ENCODE measurements around the gene IFT74. TPM values are rescaled to one million over a fixed set of nuclear protein-coding genes. Genes with fewer than 3 reads are reported as not detected.

The IFT74 gene
- total and polyA plus RNA-seq, 2 of the 13 experiments (the other 11 are each of a cell fraction or from before 2014, with no cell fraction given): 4.2 to 12.3 TPM

DNA sequence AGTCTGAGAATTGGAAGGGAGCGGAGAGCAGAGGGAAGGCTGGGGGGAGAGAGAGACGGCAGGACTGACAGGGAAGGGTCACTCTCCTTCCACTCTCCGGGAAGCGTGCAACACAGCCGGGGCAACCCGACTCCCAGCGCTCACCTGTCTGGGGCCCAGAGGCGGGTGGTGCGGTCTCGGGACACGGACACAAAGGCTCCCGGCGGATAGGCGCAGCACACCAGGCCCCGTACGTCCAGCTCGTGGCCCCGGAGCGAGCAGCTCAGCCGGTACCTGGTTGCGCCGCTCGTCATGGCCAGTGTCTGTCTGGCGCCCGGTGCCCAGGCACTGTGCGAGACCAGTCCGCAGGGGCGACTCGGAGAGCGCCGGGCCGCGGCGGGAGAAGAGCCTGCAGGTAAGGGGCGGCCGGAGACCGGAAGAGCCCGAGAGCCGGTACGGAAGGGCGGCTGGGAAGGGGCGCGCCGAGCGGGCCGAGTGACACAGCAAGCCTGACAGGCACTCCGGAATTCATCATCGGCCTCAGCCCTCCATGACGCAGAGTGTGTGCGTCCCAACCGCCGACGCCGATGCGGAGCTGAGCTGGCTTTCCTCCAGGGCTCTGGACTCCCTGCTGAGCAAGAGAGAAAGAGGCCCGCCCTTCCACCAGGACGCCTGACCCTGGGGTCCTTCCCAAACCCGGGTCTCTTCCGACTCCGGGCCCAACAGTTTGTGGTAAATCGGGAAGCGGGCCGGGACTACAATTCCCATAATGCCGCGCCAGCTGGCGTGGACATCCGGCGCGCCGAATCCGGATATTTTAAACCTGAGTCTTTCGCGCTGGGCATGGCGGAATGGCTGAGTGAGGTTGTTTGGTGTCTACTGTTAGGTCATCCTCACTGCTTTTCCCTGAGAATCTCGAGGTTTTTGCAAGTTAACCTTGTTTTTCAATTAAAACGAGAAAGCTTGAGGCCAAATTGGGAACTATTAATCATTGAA is 9.2 kb upstream of the IFT74 start, which contains the start of gene PLAA (continued):
- TF ChIP-seq, protein P1, sequence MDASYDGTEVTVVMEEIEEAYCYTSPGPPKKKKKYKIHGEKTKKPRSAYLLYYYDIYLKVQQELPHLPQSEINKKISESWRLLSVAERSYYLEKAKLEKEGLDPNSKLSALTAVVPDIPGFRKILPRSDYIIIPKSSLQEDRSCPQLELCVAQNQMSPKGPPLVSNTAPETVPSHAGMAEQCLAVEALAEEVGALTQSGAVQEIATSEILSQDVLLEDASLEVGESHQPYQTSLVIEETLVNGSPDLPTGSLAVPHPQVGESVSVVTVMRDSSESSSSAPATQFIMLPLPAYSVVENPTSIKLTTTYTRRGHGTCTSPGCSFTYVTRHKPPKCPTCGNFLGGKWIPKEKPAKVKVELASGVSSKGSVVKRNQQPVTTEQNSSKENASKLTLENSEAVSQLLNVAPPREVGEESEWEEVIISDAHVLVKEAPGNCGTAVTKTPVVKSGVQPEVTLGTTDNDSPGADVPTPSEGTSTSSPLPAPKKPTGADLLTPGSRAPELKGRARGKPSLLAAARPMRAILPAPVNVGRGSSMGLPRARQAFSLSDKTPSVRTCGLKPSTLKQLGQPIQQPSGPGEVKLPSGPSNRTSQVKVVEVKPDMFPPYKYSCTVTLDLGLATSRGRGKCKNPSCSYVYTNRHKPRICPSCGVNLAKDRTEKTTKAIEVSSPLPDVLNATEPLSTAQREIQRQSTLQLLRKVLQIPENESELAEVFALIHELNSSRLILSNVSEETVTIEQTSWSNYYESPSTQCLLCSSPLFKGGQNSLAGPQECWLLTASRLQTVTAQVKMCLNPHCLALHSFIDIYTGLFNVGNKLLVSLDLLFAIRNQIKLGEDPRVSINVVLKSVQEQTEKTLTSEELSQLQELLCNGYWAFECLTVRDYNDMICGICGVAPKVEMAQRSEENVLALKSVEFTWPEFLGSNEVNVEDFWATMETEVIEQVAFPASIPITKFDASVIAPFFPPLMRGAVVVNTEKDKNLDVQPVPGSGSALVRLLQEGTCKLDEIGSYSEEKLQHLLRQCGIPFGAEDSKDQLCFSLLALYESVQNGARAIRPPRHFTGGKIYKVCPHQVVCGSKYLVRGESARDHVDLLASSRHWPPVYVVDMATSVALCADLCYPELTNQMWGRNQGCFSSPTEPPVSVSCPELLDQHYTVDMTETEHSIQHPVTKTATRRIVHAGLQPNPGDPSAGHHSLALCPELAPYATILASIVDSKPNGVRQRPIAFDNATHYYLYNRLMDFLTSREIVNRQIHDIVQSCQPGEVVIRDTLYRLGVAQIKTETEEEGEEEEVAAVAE (CRISPR knock-in tag; IDR thresholded peaks at IDR 0.05; ENCODE audit: borderline replicate concordance): no peak
- TF ChIP-seq PAF1 (CRISPR knock-in tag; IDR thresholded peaks at IDR 0.05) (no peak), ZFP36 (IDR thresholded peaks at IDR 0.05; ENCODE audit: borderline replicate concordance, low read depth, low read length, partially characterized antibody) (no peak), SCMH1 (CRISPR knock-in tag; IDR thresholded peaks at IDR 0.05; ENCODE audit: borderline replicate concordance) (no peak), KDM2A (CRISPR knock-in tag; IDR thresholded peaks at IDR 0.05; ENCODE audit: borderline replicate concordance, low read depth) (peak; percentile 92; the same call in 1 of the 2 replicates), MLX (CRISPR knock-in tag; IDR thresholded peaks at IDR 0.05) (0 out of 2 replicates have a peak, but pooled peaks have one; percentile 5), ZFP90 (CRISPR knock-in tag; IDR thresholded peaks at IDR 0.05; ENCODE audit: borderline replicate concordance) (no peak)

All from HepG2 (cell line).